Measurements from ENCODE around the gene LCE2B.

The LCE2B gene

GRCh38 chr1:152735648-152736047 is 49.7 kb downstream of the LCE2B start:
- TF ChIP-seq, protein P1, sequence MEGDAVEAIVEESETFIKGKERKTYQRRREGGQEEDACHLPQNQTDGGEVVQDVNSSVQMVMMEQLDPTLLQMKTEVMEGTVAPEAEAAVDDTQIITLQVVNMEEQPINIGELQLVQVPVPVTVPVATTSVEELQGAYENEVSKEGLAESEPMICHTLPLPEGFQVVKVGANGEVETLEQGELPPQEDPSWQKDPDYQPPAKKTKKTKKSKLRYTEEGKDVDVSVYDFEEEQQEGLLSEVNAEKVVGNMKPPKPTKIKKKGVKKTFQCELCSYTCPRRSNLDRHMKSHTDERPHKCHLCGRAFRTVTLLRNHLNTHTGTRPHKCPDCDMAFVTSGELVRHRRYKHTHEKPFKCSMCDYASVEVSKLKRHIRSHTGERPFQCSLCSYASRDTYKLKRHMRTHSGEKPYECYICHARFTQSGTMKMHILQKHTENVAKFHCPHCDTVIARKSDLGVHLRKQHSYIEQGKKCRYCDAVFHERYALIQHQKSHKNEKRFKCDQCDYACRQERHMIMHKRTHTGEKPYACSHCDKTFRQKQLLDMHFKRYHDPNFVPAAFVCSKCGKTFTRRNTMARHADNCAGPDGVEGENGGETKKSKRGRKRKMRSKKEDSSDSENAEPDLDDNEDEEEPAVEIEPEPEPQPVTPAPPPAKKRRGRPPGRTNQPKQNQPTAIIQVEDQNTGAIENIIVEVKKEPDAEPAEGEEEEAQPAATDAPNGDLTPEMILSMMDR (tag by site-specific recombination; IDR thresholded peaks at IDR 0.05): peak; percentile 30; the same call in 1 of the 2 replicates
- TF ChIP-seq ZNF768 (tag by site-specific recombination; IDR thresholded peaks at IDR 0.05): no peak
- POLR2A ChIA-PET: no interaction called here
- no peaks in the 10 kb centered on the region for H3K9me3 ChIP-seq (ENCODE audit: control insufficient read depth, insufficient read depth, low read depth, low read length)
- no peak overlapping the region for H3K27ac ChIP-seq (ENCODE audit: extremely low read depth, low read depth, low read length)
- CTCF ChIA-PET: interaction anchor here (0.6 to 1.0 kb wide), 7 partner anchors 16 to 531 kb away, joined by 3 to 4 read pairs (median 3); no protein-coding TSS in a partner anchor
- H3K36me3 ChIP-seq (ENCODE audit: control insufficient read depth in 2 of 2, insufficient read depth in 1 of 2, low read length in 2 of 2): no peaks in the 10 kb centered on the region
- no peaks in the 10 kb centered on the region for H3K4me1 ChIP-seq (ENCODE audit: control insufficient read depth, insufficient read depth, low read length)
- H3K4me3 ChIP-seq (ENCODE audit: low read depth, low read length): no peak overlapping the region
